Measurements from ENCODE around the gene DPY19L1.
"Not testable (repeated sequence)": the region's sequence is repeated elsewhere in the genome, so short reads cannot be mapped to it uniquely, and the experiment has no call there.

Gene DPY19L1

GRCh38 chr7:35030848-35031247 is 6.4 kb downstream of the DPY19L1 start:
- no peak for DNase-seq

- DNase-seq, result no peak
Observed at GRCh38 chr7:35029311-35029710, 8.0 kb downstream of the DPY19L1 start.

DNA sequence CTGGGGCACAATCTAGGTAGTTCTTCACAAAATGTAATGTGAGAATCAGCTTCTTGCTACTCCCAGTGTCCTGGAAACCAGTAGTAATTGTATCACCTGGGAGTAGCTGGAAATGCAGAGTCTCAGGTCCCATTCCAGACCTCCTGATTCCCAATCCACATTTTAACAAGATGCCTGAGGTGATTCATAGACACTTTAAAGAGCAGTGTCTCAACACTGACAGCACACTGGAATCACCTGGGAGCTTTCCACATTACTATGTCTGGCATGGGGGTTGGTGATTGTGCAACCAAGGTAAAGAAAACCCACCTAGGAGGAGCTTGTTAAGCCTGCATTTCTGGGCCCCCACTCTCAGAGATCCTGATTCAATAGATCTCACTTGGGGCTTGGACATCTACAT is 11.1 kb downstream of the DPY19L1 start:
- no peak for DNase-seq

GRCh38 chr7:35025369-35025870 is 11.9 kb downstream of the DPY19L1 start:
- DNase-seq, result no peak

DNA sequence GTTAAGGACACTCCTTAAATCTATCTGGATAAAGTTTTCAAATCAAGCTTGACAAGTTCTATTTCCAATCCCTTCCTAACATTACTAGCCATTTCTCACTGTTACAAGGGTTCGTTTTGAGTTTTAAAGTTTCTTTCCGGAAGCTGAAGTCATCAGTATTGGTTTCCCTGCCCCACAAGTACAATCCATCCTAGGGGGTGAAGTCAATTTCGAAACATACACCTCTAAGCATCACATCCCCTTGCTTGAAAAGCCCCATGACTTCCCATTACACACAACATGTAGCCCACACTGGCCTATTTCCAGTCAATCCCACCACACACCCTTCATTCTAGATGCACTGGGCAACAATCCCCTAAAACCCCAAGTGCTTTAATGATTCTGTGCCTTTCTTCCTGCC is 13.0 kb downstream of the DPY19L1 start:
- DNase-seq, result no peak

DNA sequence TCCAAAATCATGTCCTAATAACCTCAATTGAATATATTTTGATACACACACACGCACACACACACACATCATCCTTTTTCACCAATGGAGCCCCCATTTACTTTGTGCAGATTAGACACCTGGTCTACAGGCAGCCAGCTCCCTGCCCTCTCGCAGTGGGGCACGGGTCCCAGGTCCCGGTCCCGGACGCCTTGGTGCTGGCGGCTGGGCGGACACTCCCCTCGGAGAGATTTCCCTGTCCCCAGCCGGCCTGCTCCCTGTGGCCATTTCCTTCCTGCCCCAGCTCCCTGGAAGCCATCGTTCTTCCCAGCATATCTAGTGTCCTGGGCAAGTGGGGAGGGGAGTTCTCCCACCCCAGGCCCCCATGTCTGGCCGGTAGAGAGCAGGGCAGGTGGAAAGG is 14.6 kb downstream of the DPY19L1 start:
- no peak for DNase-seq

DNA sequence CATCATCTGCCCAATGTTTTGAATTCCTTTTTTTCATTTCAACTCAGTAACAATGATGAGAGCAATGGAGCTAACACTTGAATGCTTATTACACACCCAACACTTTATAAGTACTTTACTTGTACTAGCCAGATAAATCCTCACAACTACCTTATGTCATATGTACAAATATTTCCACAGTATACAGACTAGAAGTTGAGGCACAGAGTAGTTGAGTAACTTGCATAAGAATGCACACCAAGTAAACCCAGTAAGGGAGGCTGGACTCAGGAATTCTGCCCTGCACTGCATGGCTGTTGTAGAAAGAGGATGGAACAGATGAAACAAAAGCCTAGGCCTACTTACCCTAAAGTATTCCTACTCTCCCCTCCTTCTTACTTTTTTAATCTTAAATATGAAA is 15.8 kb downstream of the DPY19L1 start:
- no peak for DNase-seq

DNA sequence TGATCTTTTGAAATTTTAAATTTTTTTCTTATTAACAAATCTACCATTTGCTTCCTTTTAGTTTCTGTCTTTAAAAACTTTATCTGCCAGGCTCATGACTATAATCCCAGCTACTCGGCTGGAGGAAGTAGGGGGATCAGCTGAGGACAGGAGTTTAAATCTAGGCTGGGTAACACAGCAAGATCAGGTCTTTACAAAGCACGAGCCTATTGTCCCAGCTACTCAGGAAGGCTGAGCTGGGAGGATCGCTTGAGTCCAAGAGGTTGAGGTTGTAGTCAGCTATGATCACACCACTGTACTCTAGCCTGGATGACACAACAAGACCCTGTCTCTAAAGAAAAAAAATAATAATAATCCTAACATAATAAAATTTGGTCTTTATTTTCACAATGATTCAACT is 17.5 kb downstream of the DPY19L1 start:
- no peak for DNase-seq

DNA sequence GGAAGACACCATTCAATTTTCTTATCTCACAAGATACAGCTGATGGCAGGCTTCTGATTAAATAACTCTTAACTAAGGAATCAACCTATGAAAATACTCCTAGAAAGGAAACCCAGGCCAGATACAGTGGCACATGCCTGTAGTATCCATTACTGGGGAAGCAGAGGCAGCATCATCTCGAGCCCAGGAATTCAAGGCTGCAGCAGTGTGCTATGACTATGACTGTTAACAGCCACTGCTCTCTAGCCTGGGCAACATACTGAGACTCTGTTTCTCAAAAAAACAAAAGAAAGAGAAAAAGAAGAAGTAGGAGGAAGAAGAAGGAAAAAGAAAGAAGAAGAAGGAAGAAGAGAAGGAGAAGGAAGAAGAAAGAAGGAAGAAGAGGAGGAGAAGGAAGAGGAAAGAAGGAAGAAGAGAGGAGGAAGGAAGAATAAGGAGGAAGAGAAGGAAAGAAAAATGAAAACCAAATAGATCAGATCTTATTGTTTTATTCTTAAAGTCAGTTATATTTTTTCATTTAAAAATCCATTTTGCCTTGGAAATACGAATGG is 18.0 kb downstream of the DPY19L1 start:
- no peak for DNase-seq

DNA sequence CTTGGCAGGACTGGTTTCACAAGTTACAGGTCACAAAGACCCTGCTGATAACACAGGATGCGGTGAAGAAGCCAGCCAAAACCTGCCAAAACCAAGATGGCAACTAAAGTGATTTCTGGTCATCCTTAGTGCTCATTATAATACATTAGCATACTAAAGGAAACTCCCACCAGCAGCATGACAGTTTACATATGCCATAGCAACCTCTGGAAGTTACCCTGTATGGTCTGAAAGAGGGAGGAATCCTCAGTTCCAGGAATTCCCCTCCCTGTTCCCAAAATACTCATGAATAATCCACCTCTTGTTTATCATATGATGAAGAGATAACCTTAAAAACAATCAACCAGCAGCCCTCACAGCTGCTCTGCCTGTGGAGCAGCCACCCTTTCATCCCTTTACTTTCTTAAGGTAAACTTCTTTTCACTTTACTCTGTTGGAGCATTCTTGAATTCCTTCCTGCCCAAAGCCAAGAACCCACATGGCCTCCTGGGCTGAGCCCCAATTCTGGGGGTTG is 21.9 kb downstream of the DPY19L1 start:
- DNase-seq, result no peak

GRCh38 chr7:35012160-35012559 is 25.1 kb downstream of the DPY19L1 start:
- DNase-seq, result no peak

GRCh38 chr7:35011085-35011484 is 26.2 kb downstream of the DPY19L1 start:
- DNase-seq, result no peak

- DNase-seq, result no peak
Observed at GRCh38 chr7:35007768-35008167, 29.5 kb downstream of the DPY19L1 start.

GRCh38 chr7:35004531-35005095 is 32.7 kb downstream of the DPY19L1 start:
- no peak for DNase-seq

DNA sequence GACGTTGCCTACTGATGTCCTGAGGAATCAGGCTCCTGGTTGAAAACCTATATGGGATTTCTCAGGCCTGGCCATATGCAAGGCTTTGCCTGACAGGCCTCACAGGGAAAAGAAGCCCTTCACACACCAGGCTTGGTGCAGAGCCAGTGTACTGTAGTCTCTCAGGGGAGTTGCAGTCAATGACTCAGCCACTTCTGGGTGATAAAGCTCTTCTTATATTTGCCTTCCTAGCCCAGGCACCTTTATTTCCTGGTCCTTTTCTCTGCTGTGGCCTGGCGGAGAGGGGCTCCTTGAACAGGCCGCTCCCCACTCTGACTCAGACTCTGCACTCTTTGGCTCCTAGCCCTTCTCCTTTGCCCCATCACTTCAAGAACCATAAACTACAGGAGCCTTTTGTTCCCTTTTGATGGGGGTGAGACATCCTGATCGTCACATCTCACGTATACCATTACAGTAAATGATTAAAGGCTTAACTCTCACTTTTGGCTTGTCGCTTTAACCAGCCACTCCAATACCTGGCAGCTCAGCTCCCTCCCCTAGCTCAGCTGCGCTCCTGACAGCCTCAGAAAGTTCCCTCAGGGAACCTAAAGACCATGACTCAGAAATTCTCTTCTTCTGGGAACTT is 33.5 kb downstream of the DPY19L1 start:
- peak; percentile 77 to 80 for DNase-seq

GRCh38 chr7:35003177-35003650 is 34.1 kb downstream of the DPY19L1 start:
- DNase-seq, result not testable (repeated sequence)

DNA sequence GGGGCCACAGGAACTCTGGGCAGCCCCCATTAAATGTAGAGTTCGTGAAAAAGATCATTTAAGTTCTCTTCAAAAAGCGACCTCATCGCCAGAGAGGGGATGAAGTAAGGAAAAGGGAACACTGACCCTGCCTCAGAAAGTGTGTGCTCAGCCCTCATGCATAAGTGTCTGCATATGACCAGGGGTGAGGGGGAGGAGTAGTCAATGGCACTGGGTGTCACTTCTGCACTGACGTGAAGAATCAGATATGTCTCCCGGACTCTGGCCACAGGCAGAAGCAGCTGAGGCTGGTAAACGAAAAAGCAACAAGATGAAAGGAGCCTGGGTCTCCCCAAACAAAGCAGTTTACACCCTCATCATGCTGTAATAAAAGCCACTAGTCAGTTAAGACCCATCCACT is 39.0 kb downstream of the DPY19L1 start:
- DNase-seq, result not testable (repeated sequence)

- DNase-seq, result not testable (repeated sequence)
Observed at GRCh38 chr7:34996423-34997090, 40.7 kb downstream of the DPY19L1 start.

DNA sequence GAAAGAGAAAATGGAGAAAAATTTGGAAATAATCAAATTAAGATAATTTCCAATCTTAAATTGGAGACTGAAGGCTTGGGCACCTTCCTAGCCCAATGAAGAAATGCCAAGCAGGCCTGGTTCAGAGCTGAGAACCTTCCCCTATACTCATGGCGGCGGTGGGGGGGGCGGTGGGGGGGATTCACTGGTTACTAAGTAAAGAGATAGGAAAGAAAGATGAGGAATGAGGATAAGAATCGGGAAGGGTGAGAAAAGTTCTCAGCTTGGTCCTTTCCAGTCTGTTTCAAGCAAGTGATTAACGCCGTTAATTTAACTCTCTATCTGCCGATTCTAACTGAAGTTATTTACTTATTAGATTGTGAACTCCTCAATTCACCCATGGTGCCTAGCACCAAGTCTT is 41.5 kb downstream of the DPY19L1 start:
- no peak for DNase-seq

DNA sequence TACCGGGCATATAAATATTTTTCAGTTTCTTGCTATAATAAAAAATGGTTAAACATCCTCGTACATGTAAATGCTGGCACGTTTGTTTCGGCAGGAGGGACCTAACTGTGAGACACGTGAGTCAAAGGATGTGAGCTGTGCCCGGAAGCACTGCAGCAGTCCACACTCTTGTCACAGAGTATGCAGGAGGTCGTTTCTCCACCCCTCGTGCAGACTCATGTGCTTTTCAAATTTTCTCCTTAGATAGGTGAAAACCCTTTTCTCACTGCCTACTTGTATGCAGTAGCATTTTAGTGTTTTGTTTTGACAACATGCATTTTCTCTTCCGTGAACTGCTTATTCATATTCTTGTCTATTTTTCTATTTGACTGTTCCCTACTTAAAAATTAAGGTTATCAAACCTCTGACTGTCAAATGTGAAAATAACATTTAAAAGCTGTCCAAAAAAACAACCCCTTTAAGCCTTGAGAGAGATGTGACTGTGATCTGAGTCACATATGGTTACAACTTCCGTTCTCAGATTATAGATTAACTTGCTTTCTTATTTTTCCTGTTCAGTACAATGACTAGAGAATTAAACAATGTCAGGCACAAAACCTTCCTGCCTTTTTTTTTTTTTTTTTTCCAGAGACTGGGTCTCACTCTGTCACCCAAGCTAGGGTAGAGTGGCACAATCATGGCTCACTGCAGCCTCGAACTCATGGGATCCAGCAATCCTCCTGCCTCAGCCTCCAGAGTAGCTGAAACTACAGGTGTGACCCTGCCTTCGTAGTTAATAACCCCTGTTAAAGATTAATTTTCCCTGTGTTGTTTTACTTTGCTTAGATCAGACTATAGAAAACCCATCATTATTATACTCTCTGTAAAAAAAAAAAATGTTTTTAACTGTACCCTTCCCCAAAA is 45.1 kb downstream of the DPY19L1 start:
- DNase-seq, result no peak

DNA sequence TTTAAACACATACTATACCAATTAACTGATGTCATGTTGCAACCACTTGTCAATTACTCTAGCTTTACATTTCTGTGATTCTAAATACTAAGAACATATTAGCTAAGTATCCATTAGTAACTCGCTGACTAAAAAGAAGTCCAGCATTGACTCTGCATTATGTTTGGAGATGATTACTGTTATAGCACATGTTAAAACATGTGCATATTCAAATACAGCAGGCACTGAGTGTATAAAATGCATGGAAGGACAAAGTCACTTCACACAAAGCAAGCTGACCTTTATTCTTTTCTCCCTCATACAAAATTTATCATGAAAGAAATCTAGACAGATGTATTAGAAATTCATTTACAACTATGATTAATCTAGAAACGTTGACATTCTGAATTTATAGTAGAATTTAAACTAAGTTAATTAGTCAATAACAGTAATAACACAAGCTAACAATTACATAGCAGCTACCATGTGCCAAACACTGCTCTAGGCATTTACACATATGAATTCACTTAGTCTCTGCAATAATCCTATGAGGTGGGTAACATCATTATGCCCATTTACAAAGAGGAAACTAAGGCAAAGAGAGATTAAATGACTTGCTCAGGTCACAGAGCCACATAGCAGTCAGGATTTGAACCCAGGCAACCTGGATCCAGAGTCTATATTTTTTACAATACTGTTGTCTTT is 48.7 kb downstream of the DPY19L1 start:
- DNase-seq, result not testable (repeated sequence)

- DNase-seq, result not testable (repeated sequence)
Observed at GRCh38 chr7:34985155-34985554, 52.1 kb downstream of the DPY19L1 start.

Data from NCI-H187 (cell line).